GM19463 (cell line): ENCODE data around the gene ANKLE1.
"Not testable (repeated sequence)": the region's sequence is repeated elsewhere in the genome, so short reads cannot be mapped to it uniquely, and the experiment has no call there.

Experiments used
- ATAC-seq: cut with Tn5 transposase; IDR thresholded peaks from one replicate; pipeline ENCODE4 v1.9.1; 2021; ENCODE audit warnings: mild to moderate bottlenecking, moderate library complexity; ENCODE audit not compliant: unreplicated experiment

ANKLE1 gene

GRCh38 chr19:17279436-17279835 lies 2.3 kb upstream of the ANKLE1 start:
- ATAC-seq, result no peak

- peak; percentile 70 for ATAC-seq
Observed at GRCh38 chr19:17282488-17283125, 906 bp downstream of the ANKLE1 start.

GRCh38 chr19:17283504-17283996 lies 1.8 kb downstream of the ANKLE1 start:
- no peak for ATAC-seq

- ATAC-seq, result no peak
Observed at GRCh38 chr19:17285415-17286135, 3.9 kb downstream of the ANKLE1 start.

GRCh38 chr19:17286263-17286662 lies 4.6 kb downstream of the ANKLE1 start:
- ATAC-seq, result no peak

GRCh38 chr19:17286752-17287151 lies 5.1 kb downstream of the ANKLE1 start:
- no peak for ATAC-seq

- no peak for ATAC-seq
Observed at GRCh38 chr19:17289489-17289888, 7.8 kb downstream of the ANKLE1 start.

- peak; percentile 84 for ATAC-seq
Observed at GRCh38 chr19:17292301-17293074, 10.8 kb downstream of the ANKLE1 start.

- ATAC-seq, result no peak
Observed at GRCh38 chr19:17293605-17294004, 11.9 kb downstream of the ANKLE1 start.

GRCh38 chr19:17294051-17294891 lies 12.6 kb downstream of the ANKLE1 start:
- ATAC-seq, result no peak

- ATAC-seq, result not testable (repeated sequence)
Observed at GRCh38 chr19:17295551-17295950, 13.8 kb downstream of the ANKLE1 start.

GRCh38 chr19:17296273-17296672 lies 14.6 kb downstream of the ANKLE1 start:
- no peak for ATAC-seq

- ATAC-seq, result no peak
Observed at GRCh38 chr19:17296976-17297375, 15.3 kb downstream of the ANKLE1 start.

GRCh38 chr19:17300992-17301619 lies 19.4 kb downstream of the ANKLE1 start:
- ATAC-seq, result no peak

- no peak for ATAC-seq
Observed at GRCh38 chr19:17302391-17303166, 20.9 kb downstream of the ANKLE1 start.

GRCh38 chr19:17303167-17303939 lies 21.7 kb downstream of the ANKLE1 start, which contains the start of gene ABHD8:
Gene ABHD8 (minus strand): TSS chr19:17303425. CDS start chr19:17301616, 1,809 bp downstream.
- peak; percentile 60 for ATAC-seq

GRCh38 chr19:17303940-17304267 lies 22.2 kb downstream of the ANKLE1 start:
- ATAC-seq, result no peak

- no peak for ATAC-seq
Observed at GRCh38 chr19:17304386-17305215, 22.9 kb downstream of the ANKLE1 start.
